ENCODE measurements around the gene PPP1R9A. TPM values are rescaled to one million over a fixed set of nuclear protein-coding genes. Genes with fewer than 3 reads are reported as not detected.
A peak's percentile ranks its signal among the peaks of the same experiment; 100 is the strongest.

The PPP1R9A gene
- polyA plus RNA-seq, 1 donor (not counting 4 experiments of a cell fraction or from before 2014, with no cell fraction given): 0.01 TPM

GRCh38 chr7:94907811-94908322 is 473 bp downstream of the PPP1R9A start:
- H3K79me2 ChIP-seq (ENCODE audit: control insufficient read depth, insufficient read depth, low read length): no peaks in the 10 kb centered on the region
- H3K4me1 ChIP-seq (ENCODE audit: control insufficient read depth, extremely low read depth, insufficient read depth, low read length): no peaks in the 10 kb centered on the region
- H3K27ac ChIP-seq (ENCODE audit: control insufficient read depth, insufficient read depth, low read length): no peak overlapping the region
- no peak overlapping the region for H3K4me3 ChIP-seq (ENCODE audit: control insufficient read depth in 2 of 3, extremely low read depth in 1 of 3, insufficient read depth in 2 of 3, low read depth in 1 of 3, low read length in 3 of 3)
- H3K9me1 ChIP-seq (ENCODE audit: control insufficient read depth, extremely low read depth, insufficient read depth, low read length): no peaks in the 10 kb centered on the region
- H3K9me3 ChIP-seq (ENCODE audit: control insufficient read depth, low read depth, low read length): no peaks in the 10 kb centered on the region
- TF ChIP-seq CTCF (optimal IDR thresholded peaks at IDR 0.05 in 1 of 3, IDR thresholded peaks at IDR 0.05 in 1 of 3, conservative IDR thresholded peaks at IDR 0.05 in 1 of 3; ENCODE audit: extremely low read depth in 1 of 3, insufficient read depth in 2 of 3, low read length in 3 of 3) (no peak), EZH2 (IDR thresholded peaks at IDR 0.05; ENCODE audit: low read length) (no peak)
- no peaks in the 10 kb centered on the region for H3K36me3 ChIP-seq (ENCODE audit: control insufficient read depth in 2 of 2, extremely low read depth in 1 of 2, insufficient read depth in 2 of 2, low read length in 2 of 2)
- H4K20me1 ChIP-seq (ENCODE audit: control insufficient read depth, extremely low read depth, insufficient read depth, low read length): no peaks in the 10 kb centered on the region
- no peak overlapping the region for H2AFZ ChIP-seq (ENCODE audit: control insufficient read depth, low read length)
- peaks cover 28% of the 10 kb centered on the region for H3K27me3 ChIP-seq (ENCODE audit: control insufficient read depth, extremely low read depth, insufficient read depth, low read length)
- no peak for DNase-seq (ENCODE audit: low read depth, low spot score)
- FAIRE-seq: no peak
- H3K4me2 ChIP-seq (ENCODE audit: control insufficient read depth, extremely low read depth, insufficient read depth, low read depth, low read length): peak overlapping the region; percentile 1
- dilution Hi-C loops (cut with MboI; ENCODE audit: extremely low pct_ligation_motif_present, low sequenced_read_pairs): no loop called here
- H3K9ac ChIP-seq (ENCODE audit: control insufficient read depth, extremely low read depth, insufficient read depth, low read length): no peak overlapping the region

GRCh38 chr7:94908323-94909178 is 1.2 kb downstream of the PPP1R9A start:
- DNase-seq (ENCODE audit: low read depth, low spot score): no peak
- Histone ChIP-seq H3K9me3 (ENCODE audit: control insufficient read depth, low read depth, low read length) (no peaks in the 10 kb centered on the region), H3K27ac (ENCODE audit: control insufficient read depth, insufficient read depth, low read length) (no peak overlapping the region), H2AFZ (ENCODE audit: control insufficient read depth, low read length) (no peak overlapping the region), H3K79me2 (ENCODE audit: control insufficient read depth, insufficient read depth, low read length) (no peaks in the 10 kb centered on the region), H3K9ac (ENCODE audit: control insufficient read depth, extremely low read depth, insufficient read depth, low read length) (no peak overlapping the region), H3K9me1 (ENCODE audit: control insufficient read depth, extremely low read depth, insufficient read depth, low read length) (no peaks in the 10 kb centered on the region), H3K4me2 (ENCODE audit: control insufficient read depth, extremely low read depth, insufficient read depth, low read depth, low read length) (peak overlapping the region; percentile 1), H3K4me1 (ENCODE audit: control insufficient read depth, extremely low read depth, insufficient read depth, low read length) (no peaks in the 10 kb centered on the region), H3K4me3 (ENCODE audit: control insufficient read depth in 2 of 3, extremely low read depth in 1 of 3, insufficient read depth in 2 of 3, low read depth in 1 of 3, low read length in 3 of 3) (no peak overlapping the region), H4K20me1 (ENCODE audit: control insufficient read depth, extremely low read depth, insufficient read depth, low read length) (no peaks in the 10 kb centered on the region), H3K27me3 (ENCODE audit: control insufficient read depth, extremely low read depth, insufficient read depth, low read length) (peaks cover 28% of the 10 kb centered on the region), H3K36me3 (ENCODE audit: control insufficient read depth in 2 of 2, extremely low read depth in 1 of 2, insufficient read depth in 2 of 2, low read length in 2 of 2) (no peaks in the 10 kb centered on the region)
- TF ChIP-seq EZH2 (IDR thresholded peaks at IDR 0.05; ENCODE audit: low read length) (peak; percentile 89), CTCF (optimal IDR thresholded peaks at IDR 0.05 in 1 of 3, IDR thresholded peaks at IDR 0.05 in 1 of 3, conservative IDR thresholded peaks at IDR 0.05 in 1 of 3; ENCODE audit: extremely low read depth in 1 of 3, insufficient read depth in 2 of 3, low read length in 3 of 3) (no peak)
- no peak for FAIRE-seq
- dilution Hi-C loops (cut with MboI; ENCODE audit: extremely low pct_ligation_motif_present, low sequenced_read_pairs): no loop called here

Measured in keratinocyte (primary cell).